ENCODE results near the gene RPRD1A. TPM values are rescaled to one million over a fixed set of nuclear protein-coding genes. Genes with fewer than 3 reads are reported as not detected.

RPRD1A gene
- total and polyA plus RNA-seq, 2 of the 4 experiments (the other 2 are of a cell fraction): 23.3 to 27.2 TPM

DNA sequence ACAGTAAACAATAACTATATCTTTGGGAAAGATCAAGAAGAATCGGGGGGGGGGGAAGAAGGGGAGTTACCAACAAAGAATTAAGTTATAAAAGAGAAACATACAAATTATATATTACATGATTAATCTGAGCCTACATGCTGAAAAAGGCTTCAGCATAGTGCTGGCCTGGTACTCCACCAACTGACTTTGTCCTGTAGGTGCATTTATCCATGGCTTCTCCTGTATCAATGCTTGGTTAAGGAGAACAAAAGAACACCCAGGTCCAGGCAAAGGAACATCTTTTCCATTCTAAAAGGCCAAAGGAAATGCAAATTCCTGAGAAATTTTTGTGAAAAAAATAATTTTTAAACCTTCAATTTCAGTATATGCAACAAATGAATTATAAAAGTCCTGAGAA lies 24.2 kb downstream of the RPRD1A start:
- peaks cover 3% of the 10 kb centered on the region; the same call in 1 of the 2 replicates for H3K9me3 ChIP-seq (ENCODE audit: control insufficient read depth, insufficient read depth, low read length)
- peaks cover 12% of the 10 kb centered on the region for H4K20me1 ChIP-seq (ENCODE audit: insufficient read depth, low read length)
- no peak overlapping the region for H3K4me3 ChIP-seq (ENCODE audit: insufficient read depth, low read depth, low read length)
- in situ Hi-C loops (cut with MboI; ENCODE audit: low sequenced_read_pairs): no loop called here
- H3K56ac ChIP-seq (ENCODE audit: extremely low read depth, insufficient read depth, low read length): no peak overlapping the region
- no peak overlapping the region for H4K8ac ChIP-seq (ENCODE audit: low read depth in 2 of 2, low read length in 2 of 2)
- BruUV-seq (replicated peaks): no TSS peak
- intact Hi-C loops (cut with micrococcal nuclease): no loop called here
- H2AK5ac ChIP-seq (ENCODE audit: low read depth, low read length): no peak overlapping the region
- no peak overlapping the region for H2BK20ac ChIP-seq (ENCODE audit: low read depth, low read length)
- no peaks in the 10 kb centered on the region for H3K27me3 ChIP-seq (ENCODE audit: control insufficient read depth, insufficient read depth, low read length)
- no peak overlapping the region for H3K14ac ChIP-seq (replicated peaks; ENCODE audit: low read depth, low read length)
- ChIA-PET CTCF (no interaction called here), POLR2A (ENCODE audit: unreplicated experiment) (no interaction called here)
- peaks cover 6% of the 10 kb centered on the region; the same call in 1 of the 2 replicates for H3K9me1 ChIP-seq (ENCODE audit: insufficient read depth, low read length)
- H3K4me2 ChIP-seq (ENCODE audit: low read depth, low read length): no peak overlapping the region
- no peaks in the 10 kb centered on the region for H3K4me1 ChIP-seq (ENCODE audit: control insufficient read depth, insufficient read depth, low read length)
- no peak overlapping the region for H3K23ac ChIP-seq (ENCODE audit: low read depth, low read length)
- H2AFZ ChIP-seq (replicated peaks; ENCODE audit: low read length, poor library complexity): no peak overlapping the region
- no peak overlapping the region for H2BK120ac ChIP-seq (ENCODE audit: low read depth, low read length)
- H2BK15ac ChIP-seq (ENCODE audit: low read depth, low read length): no peak overlapping the region
- H3K79me1 ChIP-seq (ENCODE audit: low read depth in 1 of 2, low read length in 2 of 2): peaks cover 27 to 63% of the 10 kb centered on the region in 2 experiments
- DNase-seq (no peak), ATAC-seq (ENCODE audit: low read depth) (no peak)
- H3K18ac ChIP-seq (ENCODE audit: low read depth, low read length): no peak overlapping the region
- dilution Hi-C loops (cut with HindIII; ENCODE audit: low sequenced_read_pairs, unreplicated experiment): no loop called here
- no peak overlapping the region for H4K5ac ChIP-seq (ENCODE audit: low read depth, low read length)
- H2BK5ac ChIP-seq (ENCODE audit: low read depth, low read length, poor library complexity, severe bottlenecking): no peak overlapping the region
- no peak overlapping the region for H3K27ac ChIP-seq (ENCODE audit: insufficient read depth, low read length)
- no CpG with 5 or more reads among the region's 1 CpG for WGBS, 2 experiments (ENCODE audit: extremely low coverage in 2 of 2, insufficient read length in 1 of 2)
- no peak overlapping the region for H4K91ac ChIP-seq (ENCODE audit: insufficient read depth, low read depth, low read length)
- H3K36me3 ChIP-seq (ENCODE audit: control insufficient read depth, insufficient read depth, low read length): no peaks in the 10 kb centered on the region
- H3K4ac ChIP-seq (ENCODE audit: low read depth, low read length): no peak overlapping the region
- TF ChIP-seq RFX5 (IDR thresholded peaks at IDR 0.05; ENCODE audit: low read depth, low read length) (no peak), MAZ (IDR thresholded peaks at IDR 0.05; ENCODE audit: borderline replicate concordance, low read depth, low read length) (no peak), MAFK (IDR thresholded peaks at IDR 0.05; ENCODE audit: low read depth, low read length) (no peak), MXI1 (IDR thresholded peaks at IDR 0.05; ENCODE audit: borderline replicate concordance, low read depth, low read length) (no peak), CHD1 (IDR thresholded peaks at IDR 0.05; ENCODE audit: low read depth, low read length) (no peak), SMC3 (IDR thresholded peaks at IDR 0.05; ENCODE audit: low read depth, low read length) (no peak)
- TF ChIP-seq, protein P1, sequence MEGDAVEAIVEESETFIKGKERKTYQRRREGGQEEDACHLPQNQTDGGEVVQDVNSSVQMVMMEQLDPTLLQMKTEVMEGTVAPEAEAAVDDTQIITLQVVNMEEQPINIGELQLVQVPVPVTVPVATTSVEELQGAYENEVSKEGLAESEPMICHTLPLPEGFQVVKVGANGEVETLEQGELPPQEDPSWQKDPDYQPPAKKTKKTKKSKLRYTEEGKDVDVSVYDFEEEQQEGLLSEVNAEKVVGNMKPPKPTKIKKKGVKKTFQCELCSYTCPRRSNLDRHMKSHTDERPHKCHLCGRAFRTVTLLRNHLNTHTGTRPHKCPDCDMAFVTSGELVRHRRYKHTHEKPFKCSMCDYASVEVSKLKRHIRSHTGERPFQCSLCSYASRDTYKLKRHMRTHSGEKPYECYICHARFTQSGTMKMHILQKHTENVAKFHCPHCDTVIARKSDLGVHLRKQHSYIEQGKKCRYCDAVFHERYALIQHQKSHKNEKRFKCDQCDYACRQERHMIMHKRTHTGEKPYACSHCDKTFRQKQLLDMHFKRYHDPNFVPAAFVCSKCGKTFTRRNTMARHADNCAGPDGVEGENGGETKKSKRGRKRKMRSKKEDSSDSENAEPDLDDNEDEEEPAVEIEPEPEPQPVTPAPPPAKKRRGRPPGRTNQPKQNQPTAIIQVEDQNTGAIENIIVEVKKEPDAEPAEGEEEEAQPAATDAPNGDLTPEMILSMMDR (conservative IDR thresholded peaks at IDR 0.05; ENCODE audit: low read depth, low read length): no peak
- TF ChIP-seq, protein P2, sequence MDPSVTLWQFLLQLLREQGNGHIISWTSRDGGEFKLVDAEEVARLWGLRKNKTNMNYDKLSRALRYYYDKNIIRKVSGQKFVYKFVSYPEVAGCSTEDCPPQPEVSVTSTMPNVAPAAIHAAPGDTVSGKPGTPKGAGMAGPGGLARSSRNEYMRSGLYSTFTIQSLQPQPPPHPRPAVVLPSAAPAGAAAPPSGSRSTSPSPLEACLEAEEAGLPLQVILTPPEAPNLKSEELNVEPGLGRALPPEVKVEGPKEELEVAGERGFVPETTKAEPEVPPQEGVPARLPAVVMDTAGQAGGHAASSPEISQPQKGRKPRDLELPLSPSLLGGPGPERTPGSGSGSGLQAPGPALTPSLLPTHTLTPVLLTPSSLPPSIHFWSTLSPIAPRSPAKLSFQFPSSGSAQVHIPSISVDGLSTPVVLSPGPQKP (IDR thresholded peaks at IDR 0.05; ENCODE audit: borderline replicate concordance, low read depth, low read length): no peak
- TF ChIP-seq, protein P3, sequence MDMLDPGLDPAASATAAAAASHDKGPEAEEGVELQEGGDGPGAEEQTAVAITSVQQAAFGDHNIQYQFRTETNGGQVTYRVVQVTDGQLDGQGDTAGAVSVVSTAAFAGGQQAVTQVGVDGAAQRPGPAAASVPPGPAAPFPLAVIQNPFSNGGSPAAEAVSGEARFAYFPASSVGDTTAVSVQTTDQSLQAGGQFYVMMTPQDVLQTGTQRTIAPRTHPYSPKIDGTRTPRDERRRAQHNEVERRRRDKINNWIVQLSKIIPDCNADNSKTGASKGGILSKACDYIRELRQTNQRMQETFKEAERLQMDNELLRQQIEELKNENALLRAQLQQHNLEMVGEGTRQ (IDR thresholded peaks at IDR 0.05; ENCODE audit: low read depth, low read length): no peak
- H3K9ac ChIP-seq (ENCODE audit: low read depth, low read length): no peak overlapping the region
- H2AK9ac ChIP-seq (replicated peaks; ENCODE audit: low read depth, low read length, poor library complexity): no peak overlapping the region

Data from IMR-90 (cell line).